HepG2 (cell line): ENCODE results near the gene PLXNB2. TPM values are rescaled to one million over a fixed set of nuclear protein-coding genes. Genes with fewer than 3 reads are reported as not detected.

Experiments
- ARHGAP35 ChIP-seq: sonication (generic); formaldehyde crosslinking; IDR thresholded peaks from 2 replicates; pipeline ENCODE4 v1.9.0; 2022; ENCODE audit warnings: mild to moderate bottlenecking, inconsistent platforms, moderate library complexity, missing genetic modification reagents, borderline replicate concordance
- HNF1B ChIP-seq: sonication (generic); formaldehyde crosslinking; IDR thresholded peaks from 2 replicates; pipeline ENCODE4 v1.5.1; 2020; ENCODE audit warnings: mild to moderate bottlenecking, moderate library complexity, missing genetic modification reagents
- KDM2A ChIP-seq: sonication (generic); formaldehyde crosslinking; IDR thresholded peaks from 2 replicates; pipeline ENCODE4 v1.4.0; 2020; ENCODE audit warnings: low read depth, missing genetic modification reagents, borderline replicate concordance
- MAZ ChIP-seq, 2 experiments: sonication (generic) in 1 of 2; formaldehyde crosslinking in 1 of 2; IDR thresholded peaks; 2 replicates each; pipeline versions ENCODE4 v1.5.0 to v1.6.1; 2012 to 2020; ENCODE audit warnings: low read depth in 2 of 2, mild to moderate bottlenecking in 2 of 2, borderline replicate concordance in 1 of 2, improper control_type of control experiment in 1 of 2, low read length in 1 of 2, missing genetic modification reagents in 1 of 2, moderate library complexity in 1 of 2
- NFIB ChIP-seq: sonication (generic); formaldehyde crosslinking; IDR thresholded peaks from 2 replicates; pipeline ENCODE4 v1.9.0; 2021; ENCODE audit warnings: missing genetic modification reagents, mild to moderate bottlenecking, borderline replicate concordance
- SMAD9 ChIP-seq: sonication (generic); formaldehyde crosslinking; IDR thresholded peaks from 2 replicates; pipeline ENCODE4 v1.5.1; 2020; ENCODE audit warnings: mild to moderate bottlenecking, missing genetic modification reagents
- SYNCRIP ChIP-seq: fragments of 200-400 bp; formaldehyde crosslinking; IDR thresholded peaks from 2 replicates; pipeline ENCODE4 v1.6.1; 2018; ENCODE audit warnings: mild to moderate bottlenecking, low read depth, low read length; ENCODE audit not compliant: insufficient read depth
- TARDBP ChIP-seq: sonication (generic); formaldehyde crosslinking; IDR thresholded peaks from 2 replicates; pipeline ENCODE4 v1.8.0; 2022; ENCODE audit warnings: mild to moderate bottlenecking, missing genetic modification reagents
- ZBTB33 ChIP-seq: sonication (generic); formaldehyde crosslinking; IDR thresholded peaks from 2 replicates; pipeline ENCODE4 v1.4.0; 2020; ENCODE audit warnings: missing genetic modification reagents
- ZFP90 ChIP-seq: sonication (generic); formaldehyde crosslinking; IDR thresholded peaks from 2 replicates; pipeline ENCODE4 v1.8.0; 2022; ENCODE audit warnings: missing genetic modification reagents, mild to moderate bottlenecking, inconsistent platforms, borderline replicate concordance
- ZNF3 ChIP-seq: IDR thresholded peaks from 2 replicates; pipeline ENCODE4 v1.7.0; 2017; ENCODE audit warnings: inconsistent platforms
- ZNF367 ChIP-seq: sonication (generic); formaldehyde crosslinking; IDR thresholded peaks from 2 replicates; pipeline ENCODE4 v1.4.0; 2020; ENCODE audit warnings: missing genetic modification reagents, borderline replicate concordance
- polyA plus RNA-seq, 8 experiments: library from polyadenylated mRNA; depleted of rRNA in 3 of 8; stranded (reverse) in 7 of 8; unstranded in 1 of 8; fragments of >200 nt; fragmentation: Illumina TruSeq in 4 of 8; extraction: Trizol in 4 of 8; gene quantifications; 2 replicates each; pipeline versions ENCODE4 v1.2.1 to v1.2.3, GENCODE V29; 2011 to 2016; ENCODE audit warnings: low read depth in 4 of 8, missing spikeins in 1 of 8, mixed read lengths in 1 of 8; ENCODE audit not compliant: insufficient read depth in 1 of 8
- total RNA-seq, 5 experiments: library from RNA; depleted of rRNA; stranded (reverse); fragments of >200 nt; fragmentation: Illumina TruSeq; extraction: Trizol; gene quantifications; 2 replicates each; pipeline ENCODE4 v1.2.3, GENCODE V29; 2016; ENCODE audit warnings: low read depth in 1 of 5
- TF ChIP-seq, protein P1 (sequence below): IDR thresholded peaks from 2 replicates; pipeline ENCODE4 v1.4.0; 2020; ENCODE audit warnings: mild to moderate bottlenecking, missing genetic modification reagents
- TF ChIP-seq, protein P2 (sequence below): sonication (generic); formaldehyde crosslinking; IDR thresholded peaks from 2 replicates; pipeline ENCODE4 v1.4.0; 2020; ENCODE audit warnings: missing genetic modification reagents, borderline replicate concordance

Gene PLXNB2
- total and polyA plus RNA-seq, 2 of the 13 experiments (the other 11 are each of a cell fraction or from before 2014, with no cell fraction given), result 32.6 to 68.9 TPM

- no peak for TF ChIP-seq SYNCRIP
- no peak for TF ChIP-seq ZBTB33 (CRISPR knock-in tag)
- TF ChIP-seq, protein P1, sequence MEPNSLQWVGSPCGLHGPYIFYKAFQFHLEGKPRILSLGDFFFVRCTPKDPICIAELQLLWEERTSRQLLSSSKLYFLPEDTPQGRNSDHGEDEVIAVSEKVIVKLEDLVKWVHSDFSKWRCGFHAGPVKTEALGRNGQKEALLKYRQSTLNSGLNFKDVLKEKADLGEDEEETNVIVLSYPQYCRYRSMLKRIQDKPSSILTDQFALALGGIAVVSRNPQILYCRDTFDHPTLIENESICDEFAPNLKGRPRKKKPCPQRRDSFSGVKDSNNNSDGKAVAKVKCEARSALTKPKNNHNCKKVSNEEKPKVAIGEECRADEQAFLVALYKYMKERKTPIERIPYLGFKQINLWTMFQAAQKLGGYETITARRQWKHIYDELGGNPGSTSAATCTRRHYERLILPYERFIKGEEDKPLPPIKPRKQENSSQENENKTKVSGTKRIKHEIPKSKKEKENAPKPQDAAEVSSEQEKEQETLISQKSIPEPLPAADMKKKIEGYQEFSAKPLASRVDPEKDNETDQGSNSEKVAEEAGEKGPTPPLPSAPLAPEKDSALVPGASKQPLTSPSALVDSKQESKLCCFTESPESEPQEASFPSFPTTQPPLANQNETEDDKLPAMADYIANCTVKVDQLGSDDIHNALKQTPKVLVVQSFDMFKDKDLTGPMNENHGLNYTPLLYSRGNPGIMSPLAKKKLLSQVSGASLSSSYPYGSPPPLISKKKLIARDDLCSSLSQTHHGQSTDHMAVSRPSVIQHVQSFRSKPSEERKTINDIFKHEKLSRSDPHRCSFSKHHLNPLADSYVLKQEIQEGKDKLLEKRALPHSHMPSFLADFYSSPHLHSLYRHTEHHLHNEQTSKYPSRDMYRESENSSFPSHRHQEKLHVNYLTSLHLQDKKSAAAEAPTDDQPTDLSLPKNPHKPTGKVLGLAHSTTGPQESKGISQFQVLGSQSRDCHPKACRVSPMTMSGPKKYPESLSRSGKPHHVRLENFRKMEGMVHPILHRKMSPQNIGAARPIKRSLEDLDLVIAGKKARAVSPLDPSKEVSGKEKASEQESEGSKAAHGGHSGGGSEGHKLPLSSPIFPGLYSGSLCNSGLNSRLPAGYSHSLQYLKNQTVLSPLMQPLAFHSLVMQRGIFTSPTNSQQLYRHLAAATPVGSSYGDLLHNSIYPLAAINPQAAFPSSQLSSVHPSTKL (CRISPR knock-in tag), result no peak
- peak; percentile 38; the same call in 1 of the 2 replicates for TF ChIP-seq HNF1B (CRISPR knock-in tag)
- TF ChIP-seq ZNF367 (CRISPR knock-in tag), result no peak; the same call in 1 of the 2 replicates
- TF ChIP-seq ZFP90, result no peak; the same call in 1 of the 2 replicates
- TF ChIP-seq TARDBP (CRISPR knock-in tag), result no peak; the same call in 1 of the 2 replicates
- TF ChIP-seq, protein P2, sequence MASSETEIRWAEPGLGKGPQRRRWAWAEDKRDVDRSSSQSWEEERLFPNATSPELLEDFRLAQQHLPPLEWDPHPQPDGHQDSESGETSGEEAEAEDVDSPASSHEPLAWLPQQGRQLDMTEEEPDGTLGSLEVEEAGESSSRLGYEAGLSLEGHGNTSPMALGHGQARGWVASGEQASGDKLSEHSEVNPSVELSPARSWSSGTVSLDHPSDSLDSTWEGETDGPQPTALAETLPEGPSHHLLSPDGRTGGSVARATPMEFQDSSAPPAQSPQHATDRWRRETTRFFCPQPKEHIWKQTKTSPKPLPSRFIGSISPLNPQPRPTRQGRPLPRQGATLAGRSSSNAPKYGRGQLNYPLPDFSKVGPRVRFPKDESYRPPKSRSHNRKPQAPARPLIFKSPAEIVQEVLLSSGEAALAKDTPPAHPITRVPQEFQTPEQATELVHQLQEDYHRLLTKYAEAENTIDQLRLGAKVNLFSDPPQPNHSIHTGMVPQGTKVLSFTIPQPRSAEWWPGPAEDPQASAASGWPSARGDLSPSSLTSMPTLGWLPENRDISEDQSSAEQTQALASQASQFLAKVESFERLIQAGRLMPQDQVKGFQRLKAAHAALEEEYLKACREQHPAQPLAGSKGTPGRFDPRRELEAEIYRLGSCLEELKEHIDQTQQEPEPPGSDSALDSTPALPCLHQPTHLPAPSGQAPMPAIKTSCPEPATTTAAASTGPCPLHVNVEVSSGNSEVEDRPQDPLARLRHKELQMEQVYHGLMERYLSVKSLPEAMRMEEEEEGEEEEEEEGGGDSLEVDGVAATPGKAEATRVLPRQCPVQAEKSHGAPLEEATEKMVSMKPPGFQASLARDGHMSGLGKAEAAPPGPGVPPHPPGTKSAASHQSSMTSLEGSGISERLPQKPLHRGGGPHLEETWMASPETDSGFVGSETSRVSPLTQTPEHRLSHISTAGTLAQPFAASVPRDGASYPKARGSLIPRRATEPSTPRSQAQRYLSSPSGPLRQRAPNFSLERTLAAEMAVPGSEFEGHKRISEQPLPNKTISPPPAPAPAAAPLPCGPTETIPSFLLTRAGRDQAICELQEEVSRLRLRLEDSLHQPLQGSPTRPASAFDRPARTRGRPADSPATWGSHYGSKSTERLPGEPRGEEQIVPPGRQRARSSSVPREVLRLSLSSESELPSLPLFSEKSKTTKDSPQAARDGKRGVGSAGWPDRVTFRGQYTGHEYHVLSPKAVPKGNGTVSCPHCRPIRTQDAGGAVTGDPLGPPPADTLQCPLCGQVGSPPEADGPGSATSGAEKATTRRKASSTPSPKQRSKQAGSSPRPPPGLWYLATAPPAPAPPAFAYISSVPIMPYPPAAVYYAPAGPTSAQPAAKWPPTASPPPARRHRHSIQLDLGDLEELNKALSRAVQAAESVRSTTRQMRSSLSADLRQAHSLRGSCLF (CRISPR knock-in tag), result no peak
- no peak for TF ChIP-seq ZNF3 (CRISPR knock-in tag)
- no peak for TF ChIP-seq NFIB (CRISPR knock-in tag)
- TF ChIP-seq ARHGAP35, result no peak
- TF ChIP-seq MAZ (IDR thresholded peaks at IDR 0.05; ENCODE audit: borderline replicate concordance, low read depth, low read length), result no peak
- TF ChIP-seq MAZ (CRISPR knock-in tag; IDR thresholded peaks at IDR 0.05; ENCODE audit: low read depth), result peak; percentile 14; the same call in 1 of the 2 replicates
- TF ChIP-seq KDM2A, result peak; percentile 97
- no peak for TF ChIP-seq SMAD9 (CRISPR knock-in tag)
Measured at GRCh38 chr22:50250555-50251476, 56.6 kb downstream of the PLXNB2 start, which contains the start of gene HDAC10 (continued).
